Nephron (organoid): Measurements from ENCODE around the gene KATNB1.

Experiments
- H3K27ac Mint-ChIP-seq, 3 experiments: 2 replicates each; pipeline ENCODE4 v1.8.0; 2020; ENCODE audit warnings: mixed read lengths in 3 of 3, mild to moderate bottlenecking in 2 of 3, moderate library complexity in 1 of 3
- H3K27me3 Mint-ChIP-seq: 2 replicates; pipeline ENCODE4 v1.8.0; 2021; ENCODE audit warnings: low read depth, mild to moderate bottlenecking, moderate library complexity, mixed read lengths
- H3K36me3 Mint-ChIP-seq: 2 replicates; pipeline ENCODE4 v1.8.0; 2020; ENCODE audit warnings: low read depth, mixed read lengths
- H3K4me1 Mint-ChIP-seq: 2 replicates; pipeline ENCODE4 v1.8.0; 2020; ENCODE audit warnings: mixed read lengths
- H3K4me3 Mint-ChIP-seq, 3 experiments: 2 replicates each; pipeline ENCODE4 v1.8.0; 2020; ENCODE audit warnings: mild to moderate bottlenecking in 3 of 3, mixed read lengths in 3 of 3, moderate library complexity in 2 of 3
- H3K9me3 Mint-ChIP-seq: 2 replicates; pipeline ENCODE4 v1.8.0; 2020; ENCODE audit warnings: mixed read lengths
- TF ChIP-seq, protein P1 (sequence below), 3 experiments: fragments of 200-600 bp; sonication (generic); IDR thresholded peaks; one replicate each; pipeline ENCODE4 v1.5.0; 2021; ENCODE audit warnings: antibody characterized with exemption in 3 of 3; ENCODE audit not compliant: unreplicated experiment in 3 of 3

The KATNB1 gene

DNA sequence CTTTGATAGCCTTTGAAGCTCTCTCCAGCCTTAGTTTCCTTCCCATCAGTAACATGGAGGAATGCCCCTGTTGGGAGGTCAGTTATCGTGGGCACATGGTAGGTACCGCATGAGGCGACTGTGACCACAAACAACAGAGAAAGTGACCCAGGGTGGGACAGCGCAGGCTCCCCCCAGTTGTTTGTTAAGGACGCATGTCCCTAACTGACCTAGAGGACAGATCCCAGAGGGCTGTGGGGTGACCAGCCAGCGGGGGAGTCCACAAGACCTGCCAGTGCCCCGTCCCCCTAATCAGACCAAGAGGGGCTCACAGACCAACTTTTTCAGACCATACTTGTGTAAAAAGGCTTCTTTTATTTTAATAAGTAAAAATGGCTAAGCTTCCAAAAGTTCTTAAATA is 22.3 kb downstream of the KATNB1 start:
- Mint-ChIP-seq H3K4me3 (no peak overlapping the region), H3K27ac (no peak overlapping the region), H3K27me3 (no peaks in the 10 kb centered on the region), H3K36me3 (peaks cover 9% of the 10 kb centered on the region), H3K4me1 (peaks cover 12% of the 10 kb centered on the region), H3K9me3 (no peaks in the 10 kb centered on the region)
- TF ChIP-seq, protein P1, sequence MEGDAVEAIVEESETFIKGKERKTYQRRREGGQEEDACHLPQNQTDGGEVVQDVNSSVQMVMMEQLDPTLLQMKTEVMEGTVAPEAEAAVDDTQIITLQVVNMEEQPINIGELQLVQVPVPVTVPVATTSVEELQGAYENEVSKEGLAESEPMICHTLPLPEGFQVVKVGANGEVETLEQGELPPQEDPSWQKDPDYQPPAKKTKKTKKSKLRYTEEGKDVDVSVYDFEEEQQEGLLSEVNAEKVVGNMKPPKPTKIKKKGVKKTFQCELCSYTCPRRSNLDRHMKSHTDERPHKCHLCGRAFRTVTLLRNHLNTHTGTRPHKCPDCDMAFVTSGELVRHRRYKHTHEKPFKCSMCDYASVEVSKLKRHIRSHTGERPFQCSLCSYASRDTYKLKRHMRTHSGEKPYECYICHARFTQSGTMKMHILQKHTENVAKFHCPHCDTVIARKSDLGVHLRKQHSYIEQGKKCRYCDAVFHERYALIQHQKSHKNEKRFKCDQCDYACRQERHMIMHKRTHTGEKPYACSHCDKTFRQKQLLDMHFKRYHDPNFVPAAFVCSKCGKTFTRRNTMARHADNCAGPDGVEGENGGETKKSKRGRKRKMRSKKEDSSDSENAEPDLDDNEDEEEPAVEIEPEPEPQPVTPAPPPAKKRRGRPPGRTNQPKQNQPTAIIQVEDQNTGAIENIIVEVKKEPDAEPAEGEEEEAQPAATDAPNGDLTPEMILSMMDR (IDR thresholded peaks at IDR 0.05; ENCODE audit: unreplicated experiment in 3 of 3), result no peak

DNA sequence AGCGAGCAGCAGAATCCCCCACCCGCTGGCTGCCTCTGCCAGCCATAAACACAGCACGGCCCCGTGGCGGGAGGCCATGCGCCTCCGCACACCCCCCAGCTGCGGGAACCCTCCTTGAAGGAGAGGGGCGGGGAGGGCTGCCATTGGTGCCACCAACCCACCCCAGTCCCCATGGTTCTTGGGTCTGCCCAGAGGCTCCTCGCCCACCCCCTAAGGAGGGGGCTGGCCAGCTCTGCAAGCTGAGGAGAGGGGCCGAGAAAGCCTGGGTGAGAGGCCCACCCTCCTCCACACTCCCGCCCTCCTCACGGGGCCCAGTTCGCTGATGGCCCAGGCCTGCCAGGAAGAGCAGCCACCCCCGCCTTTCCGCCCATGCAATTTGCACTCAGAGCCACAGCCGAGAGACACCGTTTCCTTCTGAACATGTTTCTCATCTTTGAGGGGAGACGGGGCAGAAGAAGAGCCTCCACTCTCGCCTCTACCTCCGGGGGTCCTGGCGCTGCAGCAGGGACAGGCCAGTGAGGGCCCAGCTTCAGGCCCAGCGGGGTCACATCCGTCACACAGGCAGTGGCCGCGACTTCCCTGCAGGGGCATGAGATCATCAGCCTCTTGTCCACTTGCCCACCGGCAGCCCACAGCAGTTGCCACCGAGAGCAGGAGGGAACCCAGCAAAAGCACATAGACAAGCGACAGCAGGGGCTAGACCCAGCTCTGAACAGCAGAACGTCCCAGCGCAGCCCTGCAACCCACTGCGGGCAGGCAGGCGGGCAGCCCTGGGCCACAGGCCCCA is 23.0 kb downstream of the KATNB1 start:
- Mint-ChIP-seq H3K4me1 (peaks cover 12% of the 10 kb centered on the region), H3K27me3 (no peaks in the 10 kb centered on the region), H3K27ac (no peak overlapping the region), H3K9me3 (no peaks in the 10 kb centered on the region), H3K4me3 (no peak overlapping the region), H3K36me3 (peaks cover 9% of the 10 kb centered on the region)
- TF ChIP-seq, protein P1 (IDR thresholded peaks at IDR 0.05; ENCODE audit: unreplicated experiment in 3 of 3), result no peak

DNA sequence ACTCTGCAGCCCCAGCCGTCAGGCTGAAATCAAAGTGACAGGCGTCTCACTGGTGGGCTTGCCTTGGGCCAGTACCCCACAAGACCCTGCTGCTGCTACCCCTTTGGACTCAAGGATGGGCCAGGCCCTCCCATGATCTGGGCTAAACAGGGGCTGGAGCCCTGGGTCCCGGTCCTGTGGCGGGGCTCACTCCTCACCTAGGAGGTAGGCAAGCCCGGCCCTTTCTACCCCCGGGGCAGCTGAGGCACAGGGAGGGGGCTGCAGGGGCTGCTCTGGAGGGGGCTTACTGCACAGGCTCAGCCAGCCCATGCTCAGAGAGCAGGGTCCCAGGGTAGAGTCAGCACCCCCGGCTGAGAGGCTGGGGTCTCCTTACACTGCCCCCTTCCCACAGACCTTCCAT is 23.6 kb downstream of the KATNB1 start:
- Mint-ChIP-seq H3K27me3 (no peaks in the 10 kb centered on the region), H3K9me3 (no peaks in the 10 kb centered on the region), H3K4me1 (peaks cover 10% of the 10 kb centered on the region), H3K27ac (no peak overlapping the region), H3K36me3 (peaks cover 8% of the 10 kb centered on the region), H3K4me3 (no peak overlapping the region)
- TF ChIP-seq, protein P1 (IDR thresholded peaks at IDR 0.05; ENCODE audit: unreplicated experiment in 3 of 3), result no peak

DNA sequence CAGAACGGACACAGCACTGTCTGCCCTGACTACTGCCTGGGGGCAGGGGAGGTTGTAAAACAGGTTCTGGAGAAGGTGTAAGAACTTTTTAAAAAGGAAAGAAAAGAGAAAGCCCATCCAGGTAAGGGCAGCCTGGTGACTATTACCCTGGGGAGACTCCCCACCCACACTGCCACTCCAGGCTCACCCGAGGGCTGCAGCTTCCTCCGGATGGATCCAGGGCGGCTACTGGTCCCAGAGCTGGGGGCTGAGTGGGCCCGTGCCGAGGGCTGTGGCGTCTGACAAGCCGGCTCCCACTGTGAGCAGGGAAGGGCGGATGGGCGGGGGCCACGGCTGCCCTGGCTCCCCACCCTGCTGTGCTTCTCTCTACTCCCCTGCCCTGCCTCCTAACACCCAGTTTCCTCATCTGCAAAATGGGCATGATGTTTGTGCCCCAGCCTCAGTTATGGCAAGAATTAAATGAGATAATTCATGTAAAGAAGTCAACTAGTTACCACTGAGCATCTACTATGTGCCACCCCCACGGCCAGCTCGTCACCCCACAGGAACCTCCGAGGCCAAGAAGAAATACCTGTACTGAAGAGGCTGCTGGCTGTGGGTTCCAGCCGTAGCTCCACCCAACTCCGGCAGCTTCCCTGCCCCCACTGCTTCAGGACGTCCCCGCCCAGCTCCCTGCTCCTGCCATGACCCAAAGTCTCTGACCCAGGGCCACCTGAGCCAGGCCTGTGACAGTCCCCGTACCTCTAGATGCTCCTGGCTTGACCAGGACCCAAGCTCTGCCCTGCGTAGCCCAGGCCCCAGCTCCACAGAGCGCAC is 24.2 kb downstream of the KATNB1 start:
- H3K27me3 Mint-ChIP-seq, result no peaks in the 10 kb centered on the region
- no peak overlapping the region for H3K4me3 Mint-ChIP-seq
- no peak overlapping the region for H3K27ac Mint-ChIP-seq
- peaks cover 5% of the 10 kb centered on the region for H3K4me1 Mint-ChIP-seq
- H3K36me3 Mint-ChIP-seq, result peaks cover 5% of the 10 kb centered on the region
- TF ChIP-seq, protein P1 (IDR thresholded peaks at IDR 0.05; ENCODE audit: unreplicated experiment in 3 of 3), result no peak
- H3K9me3 Mint-ChIP-seq, result no peaks in the 10 kb centered on the region

DNA sequence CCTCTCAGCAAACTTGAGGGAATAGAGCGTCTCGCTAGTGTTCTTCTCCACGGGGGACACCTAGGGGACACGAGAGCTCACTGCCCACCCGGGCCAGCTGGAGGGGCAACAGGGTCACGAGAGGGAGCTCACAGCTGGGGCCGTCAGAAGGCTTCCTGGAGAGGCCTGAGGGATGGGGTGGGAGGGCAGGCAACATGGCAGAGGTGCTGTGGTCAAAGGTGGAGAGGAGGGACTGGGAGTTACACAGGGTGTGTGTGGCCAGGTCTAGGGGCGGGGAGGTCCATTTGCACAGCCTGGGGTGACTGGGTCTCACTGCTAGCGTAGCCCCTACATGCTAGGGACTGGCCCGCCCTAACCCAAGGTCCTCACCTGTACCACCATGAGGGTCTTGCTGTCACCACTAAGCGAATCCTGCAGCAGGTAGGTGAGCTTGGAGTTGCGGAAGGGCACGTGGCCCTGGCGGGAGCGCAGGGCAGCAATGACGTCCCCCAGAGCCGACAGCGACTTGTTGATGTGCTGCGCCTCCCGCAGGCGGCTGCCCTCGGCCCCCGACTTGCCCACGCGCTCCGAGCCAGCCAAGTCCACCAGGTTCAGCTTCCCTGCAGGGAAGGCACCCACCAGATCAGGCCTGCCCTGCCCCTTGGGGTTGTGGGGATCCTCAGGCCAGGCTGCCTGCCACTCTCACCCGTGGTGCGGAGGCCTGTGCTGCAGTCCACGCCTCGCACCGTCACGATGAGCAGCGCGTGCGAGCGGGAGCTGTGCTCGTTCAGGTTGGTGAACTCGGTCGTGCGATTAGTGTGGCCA is 25.0 kb downstream of the KATNB1 start:
- Mint-ChIP-seq H3K27ac (no peak overlapping the region), H3K4me3 (no peak overlapping the region), H3K36me3 (peaks cover 8% of the 10 kb centered on the region), H3K27me3 (no peaks in the 10 kb centered on the region), H3K9me3 (no peaks in the 10 kb centered on the region), H3K4me1 (peaks cover 5% of the 10 kb centered on the region)
- TF ChIP-seq, protein P1 (IDR thresholded peaks at IDR 0.05; ENCODE audit: unreplicated experiment in 3 of 3), result no peak
